H9 (cell line): ENCODE data around the gene PTGS1. TPM values are rescaled to one million over a fixed set of nuclear protein-coding genes. Genes with fewer than 3 reads are reported as not detected.

Source experiments
- DNase-seq: peaks from one replicate; pipeline ENCODE4 v3.0.0-alpha.2; 2017
- H2AFZ ChIP-seq: one replicate; pipeline ENCODE4 v1.6.1; 2013; ENCODE audit warnings: mild to moderate bottlenecking, low read length, control low read depth, moderate library complexity
- H2AK5ac ChIP-seq: 2 replicates; pipeline ENCODE4 v1.6.1; 2013; ENCODE audit warnings: low read length, control low read depth, mixed read lengths; ENCODE audit not compliant: insufficient read length
- H2BK120ac ChIP-seq: one replicate; pipeline ENCODE4 v1.6.1; 2013; ENCODE audit warnings: low read depth, mild to moderate bottlenecking, low read length, control low read depth, inconsistent platforms; ENCODE audit not compliant: poor library complexity, severe bottlenecking
- H2BK12ac ChIP-seq: 2 replicates; pipeline ENCODE4 v1.6.1; 2013; ENCODE audit warnings: low read length, control low read depth, mixed read lengths, low read depth; ENCODE audit not compliant: insufficient read length
- H2BK15ac ChIP-seq: 2 replicates; pipeline ENCODE4 v1.6.1; 2013; ENCODE audit warnings: low read depth, low read length, control low read depth
- H2BK20ac ChIP-seq: one replicate; pipeline ENCODE4 v1.6.1; 2013; ENCODE audit warnings: low read depth, mild to moderate bottlenecking, low read length, control low read depth, inconsistent platforms; ENCODE audit not compliant: poor library complexity, severe bottlenecking
- H2BK5ac ChIP-seq: 2 replicates; pipeline ENCODE4 v1.6.1; 2013; ENCODE audit warnings: low read length, control low read depth, mixed read lengths; ENCODE audit not compliant: insufficient read length
- H3K14ac ChIP-seq: 2 replicates; pipeline ENCODE4 v1.6.1; 2013; ENCODE audit warnings: low read length, control low read depth; ENCODE audit not compliant: insufficient read depth
- H3K18ac ChIP-seq: 2 replicates; pipeline ENCODE4 v1.6.1; 2013; ENCODE audit warnings: low read depth, mild to moderate bottlenecking, mixed read lengths, low read length, control low read depth; ENCODE audit not compliant: insufficient read length
- H3K23ac ChIP-seq: 2 replicates; pipeline ENCODE4 v1.6.1; 2013; ENCODE audit warnings: low read length, control low read depth, mixed read lengths, low read depth; ENCODE audit not compliant: insufficient read length
- H3K23me2 ChIP-seq: 2 replicates; pipeline ENCODE4 v1.6.1; 2013; ENCODE audit warnings: low read depth, mild to moderate bottlenecking, mixed read lengths, low read length, control low read depth; ENCODE audit not compliant: insufficient read length, poor library complexity, severe bottlenecking
- H3K27ac ChIP-seq: 2 replicates; pipeline ENCODE4 v1.5.1; 2013; ENCODE audit warnings: low read length, control low read depth, mixed read lengths, low read depth; ENCODE audit not compliant: insufficient read length
- H3K27me3 ChIP-seq: 2 replicates; pipeline ENCODE4 v1.6.1; 2013; ENCODE audit warnings: low read length, control low read depth, inconsistent platforms; ENCODE audit not compliant: insufficient read depth
- H3K4ac ChIP-seq: 2 replicates; pipeline ENCODE4 v1.6.1; 2013; ENCODE audit warnings: low read depth, mild to moderate bottlenecking, control low read depth, inconsistent platforms, low read length, moderate library complexity
- H3K4me1 ChIP-seq: 2 replicates; pipeline ENCODE4 v1.6.1; 2013; ENCODE audit warnings: low read length, control low read depth, inconsistent platforms; ENCODE audit not compliant: insufficient read depth
- H3K4me2 ChIP-seq: 2 replicates; pipeline ENCODE4 v1.6.1; 2013; ENCODE audit warnings: low read length, control low read depth, mixed read lengths; ENCODE audit not compliant: insufficient read length, insufficient read depth
- H3K56ac ChIP-seq: 2 replicates; pipeline ENCODE4 v1.6.1; 2013; ENCODE audit warnings: low read depth, mild to moderate bottlenecking, mixed read lengths, low read length, control low read depth; ENCODE audit not compliant: insufficient read length
- H3K79me1 ChIP-seq: 2 replicates; pipeline ENCODE4 v1.6.1; 2013; ENCODE audit warnings: low read depth, mild to moderate bottlenecking, moderate library complexity, low read length, control low read depth, inconsistent platforms; ENCODE audit not compliant: insufficient read depth, poor library complexity, severe bottlenecking
- H3K79me2 ChIP-seq: 2 replicates; pipeline ENCODE4 v1.6.1; 2013; ENCODE audit warnings: low read length, control low read depth, inconsistent platforms; ENCODE audit not compliant: insufficient read depth
- H3K9ac ChIP-seq: 2 replicates; pipeline ENCODE4 v1.6.1; 2013; ENCODE audit warnings: low read length, control low read depth, mixed read lengths; ENCODE audit not compliant: insufficient read length; ENCODE audit errors: extremely low read depth
- H3K9me3 ChIP-seq: one replicate; pipeline ENCODE4 v1.6.1; 2013; ENCODE audit warnings: low read depth, low read length, inconsistent platforms; ENCODE audit not compliant: control insufficient read depth
- H3T11ph ChIP-seq: one replicate; pipeline ENCODE4 v1.6.1; 2013; ENCODE audit warnings: mild to moderate bottlenecking, low read length, control low read depth, inconsistent platforms
- H4K20me1 ChIP-seq: one replicate; pipeline ENCODE4 v1.6.1; 2013; ENCODE audit not compliant: control insufficient read depth, insufficient read length, insufficient read depth
- H4K5ac ChIP-seq: 2 replicates; pipeline ENCODE4 v1.6.1; 2013; ENCODE audit warnings: low read depth, mild to moderate bottlenecking, mixed read lengths, low read length, control low read depth; ENCODE audit not compliant: insufficient read length
- H4K8ac ChIP-seq: replicated peaks from 2 replicates; pipeline ENCODE4 v1.6.1; 2013; ENCODE audit warnings: low read length, control low read depth, mixed read lengths, low read depth; ENCODE audit not compliant: insufficient read length
- H4K91ac ChIP-seq: 2 replicates; pipeline ENCODE4 v1.6.1; 2013; ENCODE audit warnings: low read depth, mild to moderate bottlenecking, moderate library complexity, mixed read lengths, low read length, control low read depth; ENCODE audit not compliant: insufficient read length
- H3K27ac Mint-ChIP-seq, 3 experiments: 2 replicates in 2 of 3; 3 replicates in 1 of 3; pipeline ENCODE4 v1.8.0; 2020 to 2021; ENCODE audit warnings: mixed read lengths in 3 of 3, mild to moderate bottlenecking in 1 of 3, moderate library complexity in 1 of 3
- H3K27me3 Mint-ChIP-seq: 2 replicates; pipeline ENCODE4 v1.8.0; 2021; ENCODE audit warnings: low read depth, mild to moderate bottlenecking, moderate library complexity, mixed read lengths
- H3K36me3 Mint-ChIP-seq, 3 experiments: 2 replicates in 2 of 3; 3 replicates in 1 of 3; pipeline ENCODE4 v1.8.0; 2020 to 2021; ENCODE audit warnings: low read depth in 3 of 3, mixed read lengths in 3 of 3; ENCODE audit not compliant: insufficient read depth in 1 of 3
- H3K4me1 Mint-ChIP-seq, 2 experiments: 2 replicates each; pipeline ENCODE4 v1.8.0; 2020; ENCODE audit warnings: mixed read lengths in 2 of 2
- H3K4me3 Mint-ChIP-seq, 2 experiments: 2 replicates in 1 of 2; 3 replicates in 1 of 2; pipeline ENCODE4 v1.8.0; 2020 to 2021; ENCODE audit warnings: mild to moderate bottlenecking in 2 of 2, mixed read lengths in 2 of 2, moderate library complexity in 1 of 2
- H3K9me3 Mint-ChIP-seq, 2 experiments: 2 replicates in 1 of 2; 3 replicates in 1 of 2; pipeline ENCODE4 v1.8.0; 2020; ENCODE audit warnings: mild to moderate bottlenecking in 2 of 2, mixed read lengths in 2 of 2, moderate library complexity in 1 of 2
- CTCF ChIP-seq: fragments of 200-600 bp; sonication (generic); conservative IDR thresholded peaks from 3 replicates; pipeline ENCODE4 v1.8.0; 2021; ENCODE audit warnings: antibody characterized with exemption, mild to moderate bottlenecking
- WGBS: extraction: QIAGEN DNeasy Blood & Tissue Kit; methylation state at CpG from one replicate; pipeline ENCODE4 v1.1.7; 2013; ENCODE audit warnings: missing lambda C conversion rate, low lambda C conversion rate, mixed read lengths; ENCODE audit not compliant: insufficient read length; ENCODE audit errors: extremely low coverage; 5-methylcytosine and 5-hydroxymethylcytosine counted together
- total RNA-seq: library from RNA; stranded (reverse); gene quantifications from 2 replicates; pipeline ENCODE4 v1.2.1, GENCODE V29; 2021

PTGS1 gene
- total RNA-seq, 1 experiment from 2014 or later, result 1.3 TPM

- H3T11ph ChIP-seq, result no peak overlapping the region
- H3K27me3 ChIP-seq, result no peaks in the 10 kb centered on the region
- no peak overlapping the region for H2AFZ ChIP-seq
- no peaks in the 10 kb centered on the region for H3K36me3 Mint-ChIP-seq
- no peak overlapping the region for H3K14ac ChIP-seq
- H4K20me1 ChIP-seq, result no peaks in the 10 kb centered on the region
- H2BK15ac ChIP-seq, result no peak overlapping the region
- H3K4ac ChIP-seq, result no peak overlapping the region
- H3K4me2 ChIP-seq, result no peak overlapping the region
- H3K27me3 Mint-ChIP-seq, result no peaks in the 10 kb centered on the region
- H3K79me1 ChIP-seq, result no peaks in the 10 kb centered on the region
- H3K18ac ChIP-seq, result no peak overlapping the region
- no peaks in the 10 kb centered on the region for H3K23me2 ChIP-seq
- no peak for TF ChIP-seq CTCF
- no peaks in the 10 kb centered on the region for H3K9me3 Mint-ChIP-seq
- H3K9me3 ChIP-seq, result no peaks in the 10 kb centered on the region
- H2AK5ac ChIP-seq, result no peak overlapping the region
- H3K79me2 ChIP-seq, result no peaks in the 10 kb centered on the region
- H2BK12ac ChIP-seq, result no peak overlapping the region
- no peak overlapping the region for H4K8ac ChIP-seq
- H3K23ac ChIP-seq, result no peak overlapping the region
- H3K4me1 ChIP-seq, result peaks cover 5% of the 10 kb centered on the region; the same call in 1 of the 2 replicates
- H4K91ac ChIP-seq, result no peak overlapping the region
- H2BK120ac ChIP-seq, result no peak overlapping the region
- H3K4me3 Mint-ChIP-seq, result no peak overlapping the region
- H4K5ac ChIP-seq, result no peak overlapping the region
- H2BK20ac ChIP-seq, result no peak overlapping the region
- no peak for DNase-seq
- H3K9ac ChIP-seq, result no peak overlapping the region
- no peak overlapping the region for H2BK5ac ChIP-seq
- no peak overlapping the region for H3K56ac ChIP-seq
- H3K4me1 Mint-ChIP-seq, result peaks cover 41 to 49% of the 10 kb centered on the region in 2 experiments
- peak overlapping the region in 2 of 3 experiments; percentile 2 to 63; a peak in 4 of 7 replicates for H3K27ac Mint-ChIP-seq
- WGBS, result no CpG with 5 or more reads among the region's 3 CpGs
- H3K27ac ChIP-seq, result no peak overlapping the region
Measured at GRCh38 chr9:122331523-122331927, 39.3 kb upstream of the PTGS1 start.
